WTC11 (cell line): ENCODE measurements around the gene STOX2. TPM values are rescaled to one million over a fixed set of nuclear protein-coding genes. Genes with fewer than 3 reads are reported as not detected.

Source experiments
- ATAC-seq: fragments of 200-7000 bp; cut with Tn5 transposase; 2 replicates; pipeline ENCODE4 v1.10.0; 2021; ENCODE audit warnings: mild to moderate bottlenecking, moderate library complexity
- CTCF ChIA-PET: fragments of 300-600 bp; sonication (Branson Sonifier 250); formaldehyde crosslinking; loops from one replicate; lab custom pipeline; 2021; ENCODE audit warnings: antibody characterized with exemption; lab: Charles Lee
- POLR2A ChIA-PET: fragments of 350-600 bp; sonication (Branson Sonifier 250); formaldehyde crosslinking; loops from one replicate; lab custom pipeline; 2021; ENCODE audit warnings: antibody characterized with exemption; lab: Charles Lee
- DNase-seq: peaks from one replicate; pipeline ENCODE4 v3.0.0; 2021; ENCODE audit warnings: low spot score
- H3K27ac Mint-ChIP-seq: 2 replicates; pipeline ENCODE4 v1.8.0; 2021; ENCODE audit warnings: mixed read lengths
- H3K27me3 Mint-ChIP-seq: 2 replicates; pipeline ENCODE4 v1.8.0; 2021; ENCODE audit warnings: low read depth, mild to moderate bottlenecking, moderate library complexity, mixed read lengths
- H3K36me3 Mint-ChIP-seq: 2 replicates; pipeline ENCODE4 v1.8.0; 2021; ENCODE audit warnings: mixed read lengths
- H3K4me1 Mint-ChIP-seq: 2 replicates; pipeline ENCODE4 v1.8.0; 2022; ENCODE audit warnings: mixed read lengths
- H3K4me3 Mint-ChIP-seq: 2 replicates; pipeline ENCODE4 v1.8.0; 2021; ENCODE audit warnings: mild to moderate bottlenecking, moderate library complexity, mixed read lengths
- H3K9me3 Mint-ChIP-seq: 2 replicates; pipeline ENCODE4 v1.8.0; 2021; ENCODE audit warnings: mixed read lengths
- CDX4 ChIP-seq: fragments of 250-450 bp; sonication (Bioruptor Pico); IDR thresholded peaks from 2 replicates; pipeline ENCODE4 v1.9.0; 2021; ENCODE audit warnings: moderate library complexity, mild to moderate bottlenecking, inconsistent platforms, borderline replicate concordance
- E2F1 ChIP-seq: sonication (generic); formaldehyde crosslinking; IDR thresholded peaks from 2 replicates; pipeline ENCODE4 v1.8.0; 2022; ENCODE audit warnings: mild to moderate bottlenecking, missing genetic modification reagents
- EMX1 ChIP-seq: fragments of 250-450 bp; sonication (Bioruptor Pico); IDR thresholded peaks from 2 replicates; pipeline ENCODE4 v1.8.0; 2021; ENCODE audit warnings: mild to moderate bottlenecking
- IRF2 ChIP-seq: sonication (generic); formaldehyde crosslinking; IDR thresholded peaks from 2 replicates; pipeline ENCODE4 v1.8.0; 2022; ENCODE audit warnings: low read depth, missing genetic modification reagents, borderline replicate concordance
- JUN ChIP-seq: sonication (generic); formaldehyde crosslinking; IDR thresholded peaks from 2 replicates; pipeline ENCODE4 v1.8.0; 2023; ENCODE audit warnings: mild to moderate bottlenecking, missing genetic modification reagents
- MLX ChIP-seq: sonication (generic); formaldehyde crosslinking; IDR thresholded peaks from 2 replicates; pipeline ENCODE4 v1.8.1; 2023; ENCODE audit warnings: mild to moderate bottlenecking, missing genetic modification reagents, moderate library complexity
- NFATC4 ChIP-seq: fragments of 250-450 bp; sonication (Bioruptor Pico); IDR thresholded peaks from 2 replicates; pipeline ENCODE4 v1.9.0; 2021; ENCODE audit warnings: mild to moderate bottlenecking
- PRRX2 ChIP-seq: fragments of 250-450 bp; sonication (Bioruptor Pico); IDR thresholded peaks from 2 replicates; pipeline ENCODE4 v1.8.0; 2021; ENCODE audit warnings: mild to moderate bottlenecking
- STAT6 ChIP-seq: sonication (generic); formaldehyde crosslinking; conservative IDR thresholded peaks from 2 replicates; pipeline ENCODE4 v1.8.1; 2023; ENCODE audit warnings: mild to moderate bottlenecking, low read depth, missing genetic modification reagents, moderate library complexity
- TCF7 ChIP-seq: sonication (generic); formaldehyde crosslinking; IDR thresholded peaks from 2 replicates; pipeline ENCODE4 v1.8.0; 2022; ENCODE audit warnings: mild to moderate bottlenecking, low read depth, missing genetic modification reagents, moderate library complexity
- ZNF138 ChIP-seq: sonication (generic); formaldehyde crosslinking; conservative IDR thresholded peaks from 2 replicates; pipeline ENCODE4 v1.8.1; 2022; ENCODE audit warnings: mild to moderate bottlenecking, moderate library complexity, missing genetic modification reagents
- ZNF281 ChIP-seq: sonication (generic); formaldehyde crosslinking; IDR thresholded peaks from 2 replicates; pipeline ENCODE4 v1.8.0; 2023; ENCODE audit warnings: mild to moderate bottlenecking, missing genetic modification reagents
- total RNA-seq: library from RNA; stranded (reverse); gene quantifications from 3 replicates; pipeline ENCODE4 v1.2.3, GENCODE V29; 2021
- TF ChIP-seq, protein P1 (sequence below): fragments of 250-450 bp; sonication (Bioruptor Pico); IDR thresholded peaks from 2 replicates; pipeline ENCODE4 v1.9.0; 2021; ENCODE audit warnings: mild to moderate bottlenecking
- TF ChIP-seq, protein P2 (sequence below): sonication (generic); formaldehyde crosslinking; IDR thresholded peaks from 2 replicates; pipeline ENCODE4 v1.8.1; 2023; ENCODE audit warnings: mild to moderate bottlenecking, moderate library complexity, missing genetic modification reagents
- TF ChIP-seq, protein P3 (sequence below): sonication (generic); formaldehyde crosslinking; IDR thresholded peaks from 2 replicates; pipeline ENCODE4 v1.8.1; 2022; ENCODE audit warnings: mild to moderate bottlenecking, moderate library complexity, missing genetic modification reagents
- TF ChIP-seq, protein P4 (sequence below): sonication (generic); formaldehyde crosslinking; IDR thresholded peaks from 2 replicates; pipeline ENCODE4 v1.8.1; 2022; ENCODE audit warnings: low read depth, missing genetic modification reagents, borderline replicate concordance

STOX2 gene
- total RNA-seq, 1 experiment from 2014 or later: 31.6 TPM

- H3K27me3 Mint-ChIP-seq: peaks cover 12% of the 10 kb centered on the region
- POLR2A ChIA-PET: no interaction called here
- H3K36me3 Mint-ChIP-seq: no peaks in the 10 kb centered on the region
- CTCF ChIA-PET: interaction anchor here (1.4 kb wide), 1 partner anchor 194 kb away, joined by 3 read pairs; no protein-coding TSS in a partner anchor
- DNase-seq: no peak
- H3K4me3 Mint-ChIP-seq: no peak overlapping the region
- H3K27ac Mint-ChIP-seq: no peak overlapping the region
- no peak for ATAC-seq
- no peak for TF ChIP-seq MLX (CRISPR knock-in tag)
- TF ChIP-seq, protein P1, sequence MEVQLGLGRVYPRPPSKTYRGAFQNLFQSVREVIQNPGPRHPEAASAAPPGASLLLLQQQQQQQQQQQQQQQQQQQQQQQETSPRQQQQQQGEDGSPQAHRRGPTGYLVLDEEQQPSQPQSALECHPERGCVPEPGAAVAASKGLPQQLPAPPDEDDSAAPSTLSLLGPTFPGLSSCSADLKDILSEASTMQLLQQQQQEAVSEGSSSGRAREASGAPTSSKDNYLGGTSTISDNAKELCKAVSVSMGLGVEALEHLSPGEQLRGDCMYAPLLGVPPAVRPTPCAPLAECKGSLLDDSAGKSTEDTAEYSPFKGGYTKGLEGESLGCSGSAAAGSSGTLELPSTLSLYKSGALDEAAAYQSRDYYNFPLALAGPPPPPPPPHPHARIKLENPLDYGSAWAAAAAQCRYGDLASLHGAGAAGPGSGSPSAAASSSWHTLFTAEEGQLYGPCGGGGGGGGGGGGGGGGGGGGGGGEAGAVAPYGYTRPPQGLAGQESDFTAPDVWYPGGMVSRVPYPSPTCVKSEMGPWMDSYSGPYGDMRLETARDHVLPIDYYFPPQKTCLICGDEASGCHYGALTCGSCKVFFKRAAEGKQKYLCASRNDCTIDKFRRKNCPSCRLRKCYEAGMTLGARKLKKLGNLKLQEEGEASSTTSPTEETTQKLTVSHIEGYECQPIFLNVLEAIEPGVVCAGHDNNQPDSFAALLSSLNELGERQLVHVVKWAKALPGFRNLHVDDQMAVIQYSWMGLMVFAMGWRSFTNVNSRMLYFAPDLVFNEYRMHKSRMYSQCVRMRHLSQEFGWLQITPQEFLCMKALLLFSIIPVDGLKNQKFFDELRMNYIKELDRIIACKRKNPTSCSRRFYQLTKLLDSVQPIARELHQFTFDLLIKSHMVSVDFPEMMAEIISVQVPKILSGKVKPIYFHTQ (CRISPR knock-in tag): no peak
- TF ChIP-seq IRF2 (CRISPR knock-in tag): no peak
- TF ChIP-seq CDX4 (CRISPR knock-in tag): no peak
- TF ChIP-seq JUN (CRISPR knock-in tag): no peak
- TF ChIP-seq, protein P2, sequence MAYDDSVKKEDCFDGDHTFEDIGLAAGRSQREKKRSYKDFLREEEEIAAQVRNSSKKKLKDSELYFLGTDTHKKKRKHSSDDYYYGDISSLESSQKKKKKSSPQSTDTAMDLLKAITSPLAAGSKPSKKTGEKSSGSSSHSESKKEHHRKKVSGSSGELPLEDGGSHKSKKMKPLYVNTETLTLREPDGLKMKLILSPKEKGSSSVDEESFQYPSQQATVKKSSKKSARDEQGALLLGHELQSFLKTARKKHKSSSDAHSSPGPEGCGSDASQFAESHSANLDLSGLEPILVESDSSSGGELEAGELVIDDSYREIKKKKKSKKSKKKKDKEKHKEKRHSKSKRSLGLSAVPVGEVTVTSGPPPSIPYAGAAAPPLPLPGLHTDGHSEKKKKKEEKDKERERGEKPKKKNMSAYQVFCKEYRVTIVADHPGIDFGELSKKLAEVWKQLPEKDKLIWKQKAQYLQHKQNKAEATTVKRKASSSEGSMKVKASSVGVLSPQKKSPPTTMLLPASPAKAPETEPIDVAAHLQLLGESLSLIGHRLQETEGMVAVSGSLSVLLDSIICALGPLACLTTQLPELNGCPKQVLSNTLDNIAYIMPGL (CRISPR knock-in tag): no peak
- no peak for TF ChIP-seq EMX1
- no peak for TF ChIP-seq E2F1 (CRISPR knock-in tag)
- no peak for TF ChIP-seq STAT6 (CRISPR knock-in tag)
- TF ChIP-seq ZNF281: no peak
- TF ChIP-seq NFATC4 (CRISPR knock-in tag): no peak
- no peak for TF ChIP-seq TCF7 (CRISPR knock-in tag)
- TF ChIP-seq ZNF138 (CRISPR knock-in tag): no peak
- TF ChIP-seq PRRX2 (CRISPR knock-in tag): no peak
- TF ChIP-seq, protein P3, sequence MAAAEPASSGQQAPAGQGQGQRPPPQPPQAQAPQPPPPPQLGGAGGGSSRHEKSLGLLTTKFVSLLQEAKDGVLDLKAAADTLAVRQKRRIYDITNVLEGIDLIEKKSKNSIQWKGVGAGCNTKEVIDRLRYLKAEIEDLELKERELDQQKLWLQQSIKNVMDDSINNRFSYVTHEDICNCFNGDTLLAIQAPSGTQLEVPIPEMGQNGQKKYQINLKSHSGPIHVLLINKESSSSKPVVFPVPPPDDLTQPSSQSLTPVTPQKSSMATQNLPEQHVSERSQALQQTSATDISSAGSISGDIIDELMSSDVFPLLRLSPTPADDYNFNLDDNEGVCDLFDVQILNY (CRISPR knock-in tag): no peak
- TF ChIP-seq, protein P4, sequence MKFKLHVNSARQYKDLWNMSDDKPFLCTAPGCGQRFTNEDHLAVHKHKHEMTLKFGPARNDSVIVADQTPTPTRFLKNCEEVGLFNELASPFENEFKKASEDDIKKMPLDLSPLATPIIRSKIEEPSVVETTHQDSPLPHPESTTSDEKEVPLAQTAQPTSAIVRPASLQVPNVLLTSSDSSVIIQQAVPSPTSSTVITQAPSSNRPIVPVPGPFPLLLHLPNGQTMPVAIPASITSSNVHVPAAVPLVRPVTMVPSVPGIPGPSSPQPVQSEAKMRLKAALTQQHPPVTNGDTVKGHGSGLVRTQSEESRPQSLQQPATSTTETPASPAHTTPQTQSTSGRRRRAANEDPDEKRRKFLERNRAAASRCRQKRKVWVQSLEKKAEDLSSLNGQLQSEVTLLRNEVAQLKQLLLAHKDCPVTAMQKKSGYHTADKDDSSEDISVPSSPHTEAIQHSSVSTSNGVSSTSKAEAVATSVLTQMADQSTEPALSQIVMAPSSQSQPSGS (CRISPR knock-in tag): no peak
- peaks cover 21% of the 10 kb centered on the region for H3K4me1 Mint-ChIP-seq
- no peaks in the 10 kb centered on the region for H3K9me3 Mint-ChIP-seq
These were observed 48.1 kb upstream of the STOX2 start for GRCh38 chr4:183857040-183857439.
